Activated CD4-positive, alpha-beta T cell treated with anti-CD3 and anti-CD28 coated beads for 4 hours (primary cell): ENCODE data around the gene MRPL49.
A peak's percentile ranks its signal among the peaks of the same experiment; 100 is the strongest.
"Not testable (repeated sequence)": the region's sequence is repeated elsewhere in the genome, so short reads cannot be mapped to it uniquely, and the experiment has no call there.

Experiments used
- DNase-seq, 2 donors: peaks; one replicate each; pipeline ENCODE4 v3.0.0-alpha.2; 2020

MRPL49 gene

GRCh38 chr11:65118891-65119669, 3.0 kb upstream of the MRPL49 start:
- not testable (repeated sequence) for DNase-seq

DNA sequence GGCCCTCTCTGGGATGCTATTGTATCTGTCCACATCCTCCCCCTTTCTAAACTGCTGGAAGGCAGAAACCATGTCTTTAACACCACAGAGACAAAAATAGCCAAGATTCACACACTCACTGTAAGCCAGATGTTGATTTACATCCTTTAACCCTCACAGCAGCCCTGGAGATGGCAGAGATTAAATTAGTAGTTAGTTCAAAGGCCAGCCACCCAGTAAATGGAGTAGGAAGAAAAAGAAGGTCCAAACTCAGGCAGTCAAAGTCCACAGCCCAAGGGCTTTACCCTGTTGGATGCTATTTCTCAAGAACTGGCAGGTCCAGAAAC, 2.5 kb upstream of the MRPL49 start:
- no peak for DNase-seq

GRCh38 chr11:65120831-65121230, 1.3 kb upstream of the MRPL49 start:
- no peak for DNase-seq

DNA sequence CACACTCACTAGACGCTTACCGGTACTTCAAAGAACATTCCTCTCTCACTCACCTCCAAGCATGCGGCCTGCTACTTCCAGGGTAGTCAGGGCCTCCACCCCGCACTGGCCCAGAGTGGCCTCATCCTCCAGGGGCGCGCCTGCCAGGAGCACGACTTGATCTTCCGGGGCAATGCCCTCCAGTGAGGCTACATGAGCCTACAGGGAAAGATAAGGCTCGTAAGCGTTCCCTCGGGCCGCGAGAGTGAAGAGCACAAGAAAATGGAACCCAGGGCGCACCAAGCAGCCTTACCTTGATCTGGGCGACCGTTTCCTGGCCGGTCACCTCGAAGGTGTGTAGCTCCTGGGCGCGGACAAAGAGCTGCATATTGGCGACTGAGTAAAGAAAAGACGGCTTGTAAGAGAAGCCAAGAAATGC, 665 bp upstream of the MRPL49 start:
- peak in 1 of 2 donors; percentile 38 for DNase-seq

GRCh38 chr11:65124480-65125196, 2.5 kb downstream of the MRPL49 start:
- DNase-seq, result no peak

- no peak for DNase-seq
These were observed 3.3 kb downstream of the MRPL49 start for GRCh38 chr11:65125197-65126056.

DNA sequence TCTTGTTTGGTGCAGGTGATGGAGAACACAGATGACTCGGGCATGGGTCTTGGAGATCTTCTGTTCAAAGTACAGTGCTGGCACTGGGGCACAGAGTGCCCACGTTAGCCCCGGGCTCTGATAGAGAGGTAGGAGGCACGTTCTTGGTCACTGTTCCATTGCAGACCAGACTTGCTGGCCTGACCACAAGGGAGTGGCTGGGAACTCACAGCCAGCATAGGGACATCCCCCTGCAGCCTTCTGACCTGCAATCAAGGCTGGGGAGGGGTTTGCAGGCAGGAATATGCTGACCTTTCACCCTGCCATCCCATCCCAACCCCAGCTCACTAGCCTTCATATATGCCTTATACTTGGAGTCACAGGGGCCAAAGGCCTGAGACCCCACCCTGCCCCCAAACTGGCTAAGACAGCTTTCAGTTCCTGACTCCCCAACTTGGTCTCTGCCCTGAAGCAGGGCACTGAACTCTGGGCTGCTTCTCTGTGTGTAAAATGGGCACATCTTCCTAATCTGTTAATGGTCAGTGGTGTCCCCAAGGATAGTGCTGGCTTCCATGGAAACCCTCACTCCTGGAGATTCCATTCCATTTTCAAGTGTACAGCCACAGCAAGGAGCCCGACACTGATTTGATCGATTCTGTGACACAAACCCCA, 4.6 kb downstream of the MRPL49 start:
- no peak for DNase-seq

DNA sequence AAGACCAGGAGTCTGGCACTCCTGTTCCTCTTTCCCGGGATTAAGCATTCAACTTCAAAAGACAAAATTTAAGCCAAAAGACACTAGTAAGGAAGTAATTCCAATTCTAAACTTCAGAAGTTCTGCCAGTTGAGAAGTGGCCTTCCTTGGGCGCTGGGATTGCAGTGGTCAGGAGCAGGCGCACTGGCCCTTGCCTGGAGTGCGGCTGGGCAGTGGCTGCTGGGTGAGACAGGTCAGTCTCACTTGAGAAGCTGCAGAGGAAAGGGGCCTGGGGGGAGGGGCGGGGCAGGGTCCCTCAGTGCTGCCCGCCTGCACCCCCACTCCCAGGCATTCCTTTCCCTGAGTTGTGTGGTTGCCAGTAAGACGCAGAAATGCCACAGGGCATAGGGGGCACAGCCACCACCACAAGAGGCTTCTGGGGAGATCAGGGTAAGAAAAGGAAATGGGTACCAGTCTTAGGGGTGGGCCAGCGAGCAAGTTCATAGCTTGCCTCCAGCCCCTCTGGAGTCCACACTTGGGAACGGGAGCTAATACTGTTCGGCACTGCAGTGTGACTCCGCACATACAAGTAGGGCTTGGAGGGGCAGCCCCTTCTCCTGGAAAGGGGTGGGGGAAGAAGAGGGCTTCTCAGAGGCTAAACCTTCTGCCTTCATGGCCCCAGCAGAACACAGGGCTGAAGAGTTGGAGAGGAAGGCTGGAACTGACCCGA, 5.5 kb downstream of the MRPL49 start:
- no peak for DNase-seq

- no peak for DNase-seq
These were observed 6.3 kb downstream of the MRPL49 start for GRCh38 chr11:65128182-65129145.

DNA sequence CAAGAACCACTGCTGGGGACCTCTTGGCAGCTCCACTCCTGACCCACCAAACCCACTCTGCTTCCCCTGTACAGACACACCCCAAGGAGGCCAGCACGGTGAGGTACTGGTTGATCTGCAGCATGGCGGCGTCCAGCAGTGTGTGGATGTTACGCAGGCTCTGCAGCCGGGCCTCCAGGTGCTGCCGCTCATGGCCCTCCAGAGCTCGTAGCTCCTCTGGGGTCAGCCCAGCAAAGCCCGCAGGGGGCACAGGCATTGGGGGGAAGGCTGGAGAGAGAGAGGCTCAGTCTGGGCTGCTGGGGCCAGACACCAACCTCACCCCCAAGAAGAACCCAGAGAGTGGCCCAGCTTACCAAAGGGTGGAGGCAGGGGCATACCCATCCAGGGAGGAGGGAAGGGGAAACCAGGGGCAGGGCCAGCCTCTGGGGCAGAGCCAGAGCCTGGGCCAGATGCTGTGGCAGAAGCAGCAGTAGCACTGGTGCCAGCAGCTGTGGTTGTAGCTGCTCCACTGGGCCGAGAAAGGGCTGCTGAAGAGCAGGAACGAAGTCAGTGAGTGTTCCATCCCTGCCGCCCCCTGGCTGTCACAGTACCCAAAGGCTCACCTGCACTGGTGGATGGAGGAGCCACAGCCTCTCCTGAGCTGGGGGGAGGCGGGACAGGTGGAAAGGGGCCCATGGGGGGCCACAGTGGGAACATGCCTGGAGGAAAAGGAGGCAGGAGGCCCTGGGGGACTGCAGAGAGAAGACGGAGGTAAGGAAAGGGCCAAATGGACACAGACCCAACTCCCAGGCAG, 7.7 kb downstream of the MRPL49 start:
- no peak for DNase-seq

GRCh38 chr11:65130631-65131416, 8.7 kb downstream of the MRPL49 start:
- DNase-seq, result no peak

GRCh38 chr11:65131417-65131776, 9.3 kb downstream of the MRPL49 start:
- no peak for DNase-seq

DNA sequence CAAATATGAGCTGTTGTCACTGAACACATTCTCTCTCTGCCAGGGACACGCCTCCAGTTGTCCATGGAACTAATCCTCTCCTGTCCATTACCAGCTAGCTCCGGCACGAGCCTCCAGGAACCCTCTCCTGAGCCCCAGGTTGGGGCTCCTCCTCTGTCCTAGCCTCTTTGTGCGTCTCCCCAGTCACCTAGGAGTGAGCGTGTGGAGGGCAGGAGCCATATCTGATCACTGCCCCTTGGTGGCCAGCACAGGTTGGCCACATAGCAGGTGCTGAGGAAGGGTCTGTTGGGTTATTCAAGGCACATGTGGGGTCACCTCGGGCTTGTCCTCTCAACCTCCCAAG, 9.7 kb downstream of the MRPL49 start:
- no peak for DNase-seq

GRCh38 chr11:65132238-65132987, 10.3 kb downstream of the MRPL49 start:
- DNase-seq, result no peak

DNA sequence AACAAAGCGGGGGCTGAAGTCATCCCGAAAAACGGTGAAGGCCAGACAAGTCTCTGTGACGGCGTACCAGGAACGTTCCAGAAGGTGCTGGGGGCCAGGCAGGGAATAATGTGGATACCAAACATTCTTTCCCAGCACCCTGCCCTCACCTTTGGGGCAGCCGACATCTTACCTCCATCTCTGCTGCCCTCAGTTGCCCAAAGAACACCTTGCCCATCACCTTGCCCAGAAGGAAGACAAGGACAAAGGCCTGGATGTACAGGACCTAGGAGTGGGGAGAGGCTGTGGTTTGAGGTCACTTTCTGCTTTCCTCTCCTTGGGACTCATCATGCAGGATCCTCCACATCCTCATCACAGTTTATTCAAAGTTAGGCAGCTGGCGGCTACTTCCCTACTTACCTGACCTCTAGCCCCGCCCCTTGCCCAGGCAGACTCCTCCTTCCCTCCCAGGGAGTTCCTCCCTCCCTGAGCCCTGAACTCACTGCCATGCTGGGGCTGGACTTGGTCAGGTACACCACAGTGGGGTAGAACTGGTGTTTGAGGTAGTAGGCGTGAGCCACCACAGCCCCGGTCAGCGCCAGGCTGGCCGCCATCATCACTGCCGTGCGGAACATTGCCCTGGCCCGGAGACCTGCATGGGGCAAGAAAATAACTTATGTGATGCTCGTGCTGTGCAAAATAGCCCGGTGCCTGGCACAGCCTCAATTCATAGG, 11.0 kb downstream of the MRPL49 start:
- DNase-seq, result peak; percentile 54 to 55

GRCh38 chr11:65133724-65134123, 11.6 kb downstream of the MRPL49 start:
- DNase-seq, result no peak

DNA sequence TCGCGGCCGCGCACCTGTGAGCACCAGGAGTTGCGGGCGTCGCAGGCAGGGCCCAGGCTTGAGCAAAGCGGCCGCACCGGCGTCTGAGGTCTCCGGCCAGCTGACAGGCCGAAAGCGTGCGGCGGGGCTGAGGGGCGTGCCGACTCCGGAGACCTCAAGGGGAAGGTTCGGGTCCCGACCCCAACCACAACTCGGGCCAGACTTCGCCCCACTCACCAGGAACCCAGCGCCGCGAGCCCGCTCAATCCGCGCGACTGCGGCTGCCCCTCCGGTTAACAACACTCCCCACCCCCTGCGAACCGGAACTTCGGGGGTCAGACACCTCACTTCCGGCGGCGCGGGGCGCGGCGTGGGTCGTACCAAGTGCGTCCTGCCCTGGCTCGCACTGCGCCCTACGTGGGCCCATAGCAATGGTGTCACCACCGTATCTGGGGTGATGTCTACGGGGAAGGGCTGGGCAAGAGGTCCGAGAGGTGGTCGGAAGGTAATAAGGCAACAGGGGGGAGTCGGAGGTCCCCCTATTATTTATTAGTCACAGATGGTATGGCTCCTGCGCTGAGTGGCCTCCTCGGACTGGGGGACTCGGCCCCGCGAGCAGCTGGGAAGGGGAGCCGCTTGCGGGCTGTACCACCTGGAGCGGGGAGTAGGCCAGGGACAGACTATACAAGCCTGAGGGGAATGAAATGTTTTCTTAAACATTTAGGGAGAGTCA, 12.3 kb downstream of the MRPL49 start, which contains the start of gene SYVN1:
Gene SYVN1, minus strand, starts transcription at position 280 of the 712 bp plus-strand sequence. CDS start 918 bp downstream, outside the sequence.
- DNase-seq, result peak; percentile 91 to 92
